ENCODE data around the gene DTNB.
"Not testable (repeated sequence)": the region's sequence is repeated elsewhere in the genome, so short reads cannot be mapped to it uniquely, and the experiment has no call there.

The DTNB gene

GRCh38 chr2:25666218-25666617 is 7.2 kb downstream of the DTNB start:
- Histone ChIP-seq H3K4me3 (ENCODE audit: low read depth, low read length) (no peak overlapping the region), H3K27ac (ENCODE audit: extremely low read depth, low read depth, low read length) (no peak overlapping the region), H3K9me3 (ENCODE audit: control insufficient read depth, insufficient read depth, low read depth, low read length) (no peaks in the 10 kb centered on the region), H3K4me1 (ENCODE audit: control insufficient read depth, insufficient read depth, low read length) (peaks cover 20% of the 10 kb centered on the region), H3K36me3 (ENCODE audit: control insufficient read depth in 2 of 2, insufficient read depth in 1 of 2, low read length in 2 of 2) (no peaks in the 10 kb centered on the region)
- TF ChIP-seq, protein P1, sequence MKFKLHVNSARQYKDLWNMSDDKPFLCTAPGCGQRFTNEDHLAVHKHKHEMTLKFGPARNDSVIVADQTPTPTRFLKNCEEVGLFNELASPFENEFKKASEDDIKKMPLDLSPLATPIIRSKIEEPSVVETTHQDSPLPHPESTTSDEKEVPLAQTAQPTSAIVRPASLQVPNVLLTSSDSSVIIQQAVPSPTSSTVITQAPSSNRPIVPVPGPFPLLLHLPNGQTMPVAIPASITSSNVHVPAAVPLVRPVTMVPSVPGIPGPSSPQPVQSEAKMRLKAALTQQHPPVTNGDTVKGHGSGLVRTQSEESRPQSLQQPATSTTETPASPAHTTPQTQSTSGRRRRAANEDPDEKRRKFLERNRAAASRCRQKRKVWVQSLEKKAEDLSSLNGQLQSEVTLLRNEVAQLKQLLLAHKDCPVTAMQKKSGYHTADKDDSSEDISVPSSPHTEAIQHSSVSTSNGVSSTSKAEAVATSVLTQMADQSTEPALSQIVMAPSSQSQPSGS (tag by site-specific recombination; IDR thresholded peaks at IDR 0.05; ENCODE audit: low read depth) = no peak
- TF ChIP-seq ZNF274 (IDR thresholded peaks at IDR 0.05; ENCODE audit: low read length) (no peak), ZNF274 (tag by site-specific recombination; IDR thresholded peaks at IDR 0.05; ENCODE audit: borderline replicate concordance) (no peak), ZNF146 (tag by site-specific recombination; IDR thresholded peaks at IDR 0.05) (peak; percentile 53; the same call in 1 of the 2 replicates)
- CTCF ChIA-PET = interaction anchor here (0.6 to 7.6 kb wide), 8 partner anchors 10 to 1962 kb away, joined by 3 to 175 read pairs (median 7); no protein-coding TSS in a partner anchor
- POLR2A ChIA-PET = no interaction called here

DNA sequence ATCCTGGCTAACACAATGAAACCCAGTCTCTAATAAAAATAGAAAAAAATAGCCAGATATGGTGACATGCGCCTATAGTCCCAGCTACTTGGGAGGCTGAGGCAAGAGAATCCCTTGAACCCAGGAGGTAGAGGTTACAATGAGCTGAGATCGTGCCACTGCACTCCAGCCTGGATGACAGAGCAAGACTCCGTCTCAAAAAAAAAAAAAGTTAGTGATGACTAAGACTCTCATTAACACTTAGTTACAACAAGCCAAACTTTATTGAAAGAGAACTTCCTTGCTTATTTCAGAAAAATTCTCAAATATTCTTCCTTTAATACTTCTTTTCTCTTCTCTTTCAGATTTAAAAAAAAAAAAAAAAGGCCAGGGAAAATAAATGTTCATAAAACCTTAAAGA is 7.9 kb downstream of the DTNB start:
- POLR2A ChIA-PET; H3K9me3 ChIP-seq (ENCODE audit: control insufficient read depth, insufficient read depth, low read depth, low read length); H3K27ac ChIP-seq (ENCODE audit: extremely low read depth, low read depth, low read length); H3K4me3 ChIP-seq (ENCODE audit: low read depth, low read length); H3K36me3 ChIP-seq (ENCODE audit: control insufficient read depth in 2 of 2, insufficient read depth in 1 of 2, low read length in 2 of 2): not testable (repeated sequence)
- peaks cover 17% of the 10 kb centered on the region for H3K4me1 ChIP-seq (ENCODE audit: control insufficient read depth, insufficient read depth, low read length)
- TF ChIP-seq PRDM1 (tag by site-specific recombination; IDR thresholded peaks at IDR 0.05) = 0 out of 2 replicates have a peak, but pooled peaks have one; percentile 28
- peak; percentile 81 for TF ChIP-seq ZNF362 (tag by site-specific recombination; IDR thresholded peaks at IDR 0.05)
- TF ChIP-seq SP7 (tag by site-specific recombination; IDR thresholded peaks at IDR 0.05) = 0 out of 2 replicates have a peak, but pooled peaks have one; percentile 19
- peak; percentile 74; the same call in 1 of the 2 replicates for TF ChIP-seq ZBTB17 (tag by site-specific recombination; IDR thresholded peaks at IDR 0.05)
- TF ChIP-seq, protein P2, sequence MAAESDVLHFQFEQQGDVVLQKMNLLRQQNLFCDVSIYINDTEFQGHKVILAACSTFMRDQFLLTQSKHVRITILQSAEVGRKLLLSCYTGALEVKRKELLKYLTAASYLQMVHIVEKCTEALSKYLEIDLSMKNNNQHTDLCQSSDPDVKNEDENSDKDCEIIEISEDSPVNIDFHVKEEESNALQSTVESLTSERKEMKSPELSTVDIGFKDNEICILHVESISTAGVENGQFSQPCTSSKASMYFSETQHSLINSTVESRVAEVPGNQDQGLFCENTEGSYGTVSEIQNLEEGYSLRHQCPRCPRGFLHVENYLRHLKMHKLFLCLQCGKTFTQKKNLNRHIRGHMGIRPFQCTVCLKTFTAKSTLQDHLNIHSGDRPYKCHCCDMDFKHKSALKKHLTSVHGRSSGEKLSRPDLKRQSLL (tag by site-specific recombination; IDR thresholded peaks at IDR 0.05) = 0 out of 2 replicates have a peak, but pooled peaks have one; percentile 46
- TF ChIP-seq GLIS1 (tag by site-specific recombination; IDR thresholded peaks at IDR 0.05) = peak; percentile 47
- CTCF ChIA-PET = interaction anchor here (0.6 to 7.6 kb wide), 31 partner anchors 8 to 437 kb away, joined by 3 to 175 read pairs (median 6); partner anchors contain the start of gene DTNB

DNA sequence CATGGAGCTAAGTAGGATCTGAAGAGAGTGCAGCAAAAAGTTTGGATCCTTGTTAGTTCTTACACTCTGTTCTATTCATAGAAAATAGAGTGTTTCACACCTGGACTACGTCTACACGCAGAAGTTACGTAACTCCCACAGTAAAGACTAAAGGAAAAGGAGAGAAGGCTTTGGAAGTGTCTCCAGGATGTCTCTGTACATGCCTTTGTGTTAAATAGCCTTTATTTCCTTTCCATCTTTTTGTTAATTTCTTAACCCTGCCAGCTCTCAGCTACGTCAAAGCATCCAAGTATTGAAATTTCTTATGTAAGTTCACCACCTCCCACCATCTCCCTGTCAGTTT is 8.4 kb downstream of the DTNB start:
- 0 out of 2 replicates have a peak, but pooled peaks have one; percentile 5 for TF ChIP-seq ZNF335 (tag by site-specific recombination; conservative IDR thresholded peaks at IDR 0.05)
- no peak for TF ChIP-seq ZNF174 (tag by site-specific recombination; IDR thresholded peaks at IDR 0.05)
- no peak for TF ChIP-seq RBAK (tag by site-specific recombination; IDR thresholded peaks at IDR 0.05)
- no peak for TF ChIP-seq KLF8 (tag by site-specific recombination; IDR thresholded peaks at IDR 0.05)
- TF ChIP-seq ZNF423 (tag by site-specific recombination; IDR thresholded peaks at IDR 0.05) = no peak
- TF ChIP-seq, protein P3, sequence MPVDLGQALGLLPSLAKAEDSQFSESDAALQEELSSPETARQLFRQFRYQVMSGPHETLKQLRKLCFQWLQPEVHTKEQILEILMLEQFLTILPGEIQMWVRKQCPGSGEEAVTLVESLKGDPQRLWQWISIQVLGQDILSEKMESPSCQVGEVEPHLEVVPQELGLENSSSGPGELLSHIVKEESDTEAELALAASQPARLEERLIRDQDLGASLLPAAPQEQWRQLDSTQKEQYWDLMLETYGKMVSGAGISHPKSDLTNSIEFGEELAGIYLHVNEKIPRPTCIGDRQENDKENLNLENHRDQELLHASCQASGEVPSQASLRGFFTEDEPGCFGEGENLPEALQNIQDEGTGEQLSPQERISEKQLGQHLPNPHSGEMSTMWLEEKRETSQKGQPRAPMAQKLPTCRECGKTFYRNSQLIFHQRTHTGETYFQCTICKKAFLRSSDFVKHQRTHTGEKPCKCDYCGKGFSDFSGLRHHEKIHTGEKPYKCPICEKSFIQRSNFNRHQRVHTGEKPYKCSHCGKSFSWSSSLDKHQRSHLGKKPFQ (tag by site-specific recombination; IDR thresholded peaks at IDR 0.05) = no peak
- TF ChIP-seq, protein P4, sequence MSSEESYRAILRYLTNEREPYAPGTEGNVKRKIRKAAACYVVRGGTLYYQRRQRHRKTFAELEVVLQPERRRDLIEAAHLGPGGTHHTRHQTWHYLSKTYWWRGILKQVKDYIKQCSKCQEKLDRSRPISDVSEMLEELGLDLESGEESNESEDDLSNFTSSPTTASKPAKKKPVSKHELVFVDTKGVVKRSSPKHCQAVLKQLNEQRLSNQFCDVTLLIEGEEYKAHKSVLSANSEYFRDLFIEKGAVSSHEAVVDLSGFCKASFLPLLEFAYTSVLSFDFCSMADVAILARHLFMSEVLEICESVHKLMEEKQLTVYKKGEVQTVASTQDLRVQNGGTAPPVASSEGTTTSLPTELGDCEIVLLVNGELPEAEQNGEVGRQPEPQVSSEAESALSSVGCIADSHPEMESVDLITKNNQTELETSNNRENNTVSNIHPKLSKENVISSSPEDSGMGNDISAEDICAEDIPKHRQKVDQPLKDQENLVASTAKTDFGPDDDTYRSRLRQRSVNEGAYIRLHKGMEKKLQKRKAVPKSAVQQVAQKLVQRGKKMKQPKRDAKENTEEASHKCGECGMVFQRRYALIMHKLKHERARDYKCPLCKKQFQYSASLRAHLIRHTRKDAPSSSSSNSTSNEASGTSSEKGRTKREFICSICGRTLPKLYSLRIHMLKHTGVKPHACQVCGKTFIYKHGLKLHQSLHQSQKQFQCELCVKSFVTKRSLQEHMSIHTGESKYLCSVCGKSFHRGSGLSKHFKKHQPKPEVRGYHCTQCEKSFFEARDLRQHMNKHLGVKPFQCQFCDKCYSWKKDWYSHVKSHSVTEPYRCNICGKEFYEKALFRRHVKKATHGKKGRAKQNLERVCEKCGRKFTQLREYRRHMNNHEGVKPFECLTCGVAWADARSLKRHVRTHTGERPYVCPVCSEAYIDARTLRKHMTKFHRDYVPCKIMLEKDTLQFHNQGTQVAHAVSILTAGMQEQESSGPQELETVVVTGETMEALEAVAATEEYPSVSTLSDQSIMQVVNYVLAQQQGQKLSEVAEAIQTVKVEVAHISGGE (tag by site-specific recombination; conservative IDR thresholded peaks at IDR 0.05; ENCODE audit: low read depth) = no peak
- ChIA-PET POLR2A (no interaction called here), CTCF (interaction anchor here (0.5 to 7.6 kb wide), 42 partner anchors 8 to 472 kb away, joined by 3 to 175 read pairs (median 4); partner anchors contain the start of gene DTNB)
- no peak overlapping the region for H3K27ac ChIP-seq (ENCODE audit: extremely low read depth, low read depth, low read length)
- H3K4me1 ChIP-seq (ENCODE audit: control insufficient read depth, insufficient read depth, low read length) = peaks cover 17% of the 10 kb centered on the region
- H3K4me3 ChIP-seq (ENCODE audit: low read depth, low read length) = no peak overlapping the region
- H3K36me3 ChIP-seq (ENCODE audit: control insufficient read depth in 2 of 2, insufficient read depth in 1 of 2, low read length in 2 of 2) = no peaks in the 10 kb centered on the region
- H3K9me3 ChIP-seq (ENCODE audit: control insufficient read depth, insufficient read depth, low read depth, low read length) = no peaks in the 10 kb centered on the region
